ENCODE results near the gene RSPO4. TPM values are rescaled to one million over a fixed set of nuclear protein-coding genes. Genes with fewer than 3 reads are reported as not detected.

Gene RSPO4
- total RNA-seq, 2 donors from 2014 or later, result 1.8 TPM; not detected in 1

- Histone ChIP-seq H3K27ac (no peak overlapping the region), H3K4me1 (replicated peaks) (no peaks in the 10 kb centered on the region), H3K27me3 (replicated peaks; ENCODE audit: insufficient read depth) (no peaks in the 10 kb centered on the region), H3K4me3 (no peak overlapping the region), H3K36me3 (no peaks in the 10 kb centered on the region), H3K9me3 (no peaks in the 10 kb centered on the region)
- no peak for DNase-seq (ENCODE audit: low spot score)
- WGBS, result 65% methylated on average over 13 of the region's 13 CpGs
- TF ChIP-seq CTCF (IDR thresholded peaks at IDR 0.05) (no peak), POLR2A (IDR thresholded peaks at IDR 0.05) (no peak)
- intact Hi-C loops (cut with DNase I), result no loop called here
These were observed 57.2 kb downstream of the RSPO4 start for GRCh38 chr20:944774-945410.

- Histone ChIP-seq H3K27ac (no peak overlapping the region), H3K4me3 (no peak overlapping the region), H3K36me3 (no peaks in the 10 kb centered on the region), H3K9me3 (no peaks in the 10 kb centered on the region), H3K4me1 (replicated peaks) (no peaks in the 10 kb centered on the region), H3K27me3 (replicated peaks; ENCODE audit: insufficient read depth) (no peaks in the 10 kb centered on the region)
- intact Hi-C loops (cut with DNase I), result no loop called here
- WGBS, result 81% methylated on average over 9 of the region's 9 CpGs
- no peak for DNase-seq (ENCODE audit: low spot score)
- TF ChIP-seq CTCF (IDR thresholded peaks at IDR 0.05), result no peak
- no peak for TF ChIP-seq POLR2AphosphoS5 (IDR thresholded peaks at IDR 0.05)
- TF ChIP-seq POLR2A (IDR thresholded peaks at IDR 0.05), result no peak
These were observed 58.0 kb downstream of the RSPO4 start for GRCh38 chr20:944148-944547.

GRCh38 chr20:942611-943010 lies 59.5 kb downstream of the RSPO4 start:
- Histone ChIP-seq H3K4me1 (replicated peaks) (no peaks in the 10 kb centered on the region), H3K36me3 (no peaks in the 10 kb centered on the region), H3K9me3 (no peaks in the 10 kb centered on the region), H3K4me3 (no peak overlapping the region), H3K27me3 (replicated peaks; ENCODE audit: insufficient read depth) (no peaks in the 10 kb centered on the region), H3K27ac (no peak overlapping the region)
- 61% methylated on average over 7 of the region's 7 CpGs for WGBS
- no peak for DNase-seq (ENCODE audit: low spot score)
- no peak for TF ChIP-seq POLR2A (IDR thresholded peaks at IDR 0.05)
- no peak for TF ChIP-seq CTCF (IDR thresholded peaks at IDR 0.05)
- no peak for TF ChIP-seq POLR2AphosphoS5 (IDR thresholded peaks at IDR 0.05)
- intact Hi-C loops (cut with DNase I), result no loop called here

GRCh38 chr20:940926-941325 lies 61.2 kb downstream of the RSPO4 start:
- intact Hi-C loops (cut with DNase I), result no loop called here
- no peaks in the 10 kb centered on the region for H3K9me3 ChIP-seq
- DNase-seq (ENCODE audit: low spot score), result no peak

More at GRCh38 chr20:940926-941325, 61.2 kb downstream of the RSPO4 start:
- Histone ChIP-seq H3K36me3 (no peaks in the 10 kb centered on the region), H3K4me1 (replicated peaks) (no peaks in the 10 kb centered on the region), H3K4me3 (no peak overlapping the region), H3K27ac (no peak overlapping the region), H3K27me3 (replicated peaks; ENCODE audit: insufficient read depth) (no peaks in the 10 kb centered on the region)
- no peak for TF ChIP-seq CTCF (IDR thresholded peaks at IDR 0.05)
- no peak for TF ChIP-seq POLR2AphosphoS5 (IDR thresholded peaks at IDR 0.05)
- no peak for TF ChIP-seq POLR2A (IDR thresholded peaks at IDR 0.05)
- 82% methylated on average over 5 of the region's 5 CpGs for WGBS
